Measurements from ENCODE around the gene SLC16A1. TPM values are rescaled to one million over a fixed set of nuclear protein-coding genes. Genes with fewer than 3 reads are reported as not detected.

Gene SLC16A1
- total RNA-seq (2022; extraction: Qiagen RNA extraction): 38.8 to 60.2 TPM (median 42.8 TPM) in 5 replicates

GRCh38 chr1:112955773-112956543 lies at the start of gene SLC16A1:
TSS of gene SLC16A1 (minus strand) at chr1:112956196. CDS start at chr1:112929308, 26,888 bp downstream.

Other genes starting within 250 kb of the SLC16A1 start
- 349 to 385 TPM (median 354 TPM) in 5 replicates for gene RHOC, start 249.1 kb downstream of the SLC16A1 start, total RNA-seq (2022; extraction: Qiagen RNA extraction)
- gene PPM1J, start 240.9 kb downstream of the SLC16A1 start, total RNA-seq (2022; extraction: Qiagen RNA extraction): 0.86 to 1.2 TPM (median 0.99 TPM) in 5 replicates
- 2.7 to 4.0 TPM (median 3.5 TPM) in 5 replicates for gene LRIG2, start 117.0 kb upstream of the SLC16A1 start, total RNA-seq (2022; extraction: Qiagen RNA extraction)

Data from A549 treated with Hydrocortisone at 1 μM for 4 hours (cell line).